HL-60 (cell line): Measurements from ENCODE around the gene LRP2.

Source experiments
- CTCF ChIP-seq: IDR thresholded peaks from one replicate; pipeline ENCODE4 v1.5.1; 2011; ENCODE audit warnings: low read length, control low read depth, inconsistent platforms; ENCODE audit not compliant: insufficient read depth
- POLR2AphosphoS5 ChIP-seq: IDR thresholded peaks from 2 replicates; pipeline ENCODE4 v1.6.1; 2012; ENCODE audit warnings: low read depth

DNA sequence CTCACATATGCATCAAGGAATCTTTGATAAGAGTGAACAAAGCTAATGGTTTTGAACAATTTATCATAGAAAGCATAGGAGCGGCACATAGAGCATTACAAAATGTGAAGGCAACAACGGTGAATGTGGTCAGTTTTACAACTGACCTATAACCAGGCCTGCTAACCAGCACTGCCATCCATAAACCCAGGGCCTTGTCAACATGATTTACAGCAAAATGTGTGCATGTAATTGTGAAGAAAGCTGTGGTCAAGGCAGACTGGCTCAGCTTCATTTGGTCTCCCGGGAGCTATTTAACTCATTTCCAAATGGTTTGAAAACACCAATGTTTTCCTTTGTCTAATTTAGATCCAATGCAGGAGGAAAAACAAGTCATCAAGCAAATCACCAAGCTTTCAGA lies 173.2 kb downstream of the LRP2 start:
- TF ChIP-seq CTCF: no peak
- TF ChIP-seq POLR2AphosphoS5: no peak
